ENCODE measurements around the gene LRMDA.

Gene LRMDA

DNA sequence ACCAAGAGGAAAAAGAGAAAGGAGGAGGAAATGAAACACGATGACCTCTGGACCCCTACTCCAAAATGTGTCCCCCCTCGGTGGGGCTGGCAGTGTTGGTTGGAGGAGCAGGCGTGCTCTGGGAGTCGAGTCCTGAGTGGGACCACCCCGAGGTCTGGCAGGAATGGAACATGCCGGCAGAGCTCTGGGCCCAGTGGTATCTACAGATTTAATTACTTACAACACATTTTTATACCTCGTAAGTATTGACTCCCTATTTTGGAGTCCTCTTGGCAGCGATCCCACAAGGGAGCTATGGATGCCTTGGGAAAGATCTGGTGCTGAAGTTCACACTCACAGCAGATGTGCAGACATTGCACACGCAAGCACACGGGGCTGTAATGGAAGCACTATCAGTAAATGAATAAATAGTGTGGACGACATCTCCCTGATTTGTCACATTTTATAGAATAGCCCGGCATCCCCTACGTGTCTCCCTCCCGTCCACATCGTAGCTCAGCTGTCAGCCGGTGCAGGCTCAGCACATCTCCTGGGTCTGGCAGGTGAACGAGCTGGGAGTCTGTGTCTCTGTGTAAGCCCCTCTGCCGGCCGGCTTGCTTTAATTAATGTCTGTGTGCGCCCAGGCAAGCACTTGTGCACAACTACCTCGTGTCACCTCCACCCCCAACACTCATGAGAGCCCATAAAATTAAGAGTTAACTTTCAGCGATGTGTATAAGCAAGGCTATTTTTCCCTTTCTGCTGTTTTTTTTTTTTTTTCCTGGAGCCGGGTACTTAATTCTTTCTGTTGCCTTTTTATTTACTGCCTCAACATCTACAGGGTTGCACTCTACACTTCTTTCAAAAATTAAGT lies 603.2 kb downstream of the LRMDA start:
- ATAC-seq (replicated peaks): no peak
- Mint-ChIP-seq H3K27ac (no peak overlapping the region), H3K9me3 (peaks cover 0 to 1% of the 10 kb centered on the region in 2 donors), H3K4me3 (no peak overlapping the region), H3K27me3 (peaks cover 0 to 27% of the 10 kb centered on the region in 2 donors), H3K36me3 (ENCODE audit: insufficient read depth) (no peaks in the 10 kb centered on the region), H3K4me1 (ENCODE audit: low read depth in 2 of 2) (no peaks in the 10 kb centered on the region)
- DNase-seq: no peak

GRCh38 chr10:76035206-76036110 lies 604.0 kb downstream of the LRMDA start:
- no peak overlapping the region for H3K4me3 Mint-ChIP-seq
- DNase-seq (no peak), ATAC-seq (replicated peaks) (no peak)
- H3K27me3 Mint-ChIP-seq: peaks cover 0 to 27% of the 10 kb centered on the region in 2 donors
- H3K9me3 Mint-ChIP-seq: peaks cover 0 to 1% of the 10 kb centered on the region in 2 donors
- H3K4me1 Mint-ChIP-seq (ENCODE audit: low read depth in 2 of 2): no peaks in the 10 kb centered on the region
- no peak overlapping the region for H3K27ac Mint-ChIP-seq
- H3K36me3 Mint-ChIP-seq (ENCODE audit: insufficient read depth): no peaks in the 10 kb centered on the region

- H3K9me3 Mint-ChIP-seq: peaks cover 0 to 1% of the 10 kb centered on the region in 2 donors
- no peak overlapping the region for H3K27ac Mint-ChIP-seq
- DNase-seq (peak in 2 of 3 experiments; percentile 0 to 7), ATAC-seq (replicated peaks) (no peak)
- H3K27me3 Mint-ChIP-seq: peaks cover 0 to 27% of the 10 kb centered on the region in 2 donors
- H3K4me3 Mint-ChIP-seq: no peak overlapping the region
- no peaks in the 10 kb centered on the region for H3K4me1 Mint-ChIP-seq (ENCODE audit: low read depth in 2 of 2)
- H3K36me3 Mint-ChIP-seq (ENCODE audit: insufficient read depth): no peaks in the 10 kb centered on the region
These were observed 604.9 kb downstream of the LRMDA start for GRCh38 chr10:76036111-76036940.

- no peaks in the 10 kb centered on the region for H3K36me3 Mint-ChIP-seq (ENCODE audit: insufficient read depth)
- peaks cover 0 to 23% of the 10 kb centered on the region in 2 donors for H3K27me3 Mint-ChIP-seq
- no peaks in the 10 kb centered on the region for H3K4me1 Mint-ChIP-seq (ENCODE audit: low read depth in 2 of 2)
- peaks cover 0 to 1% of the 10 kb centered on the region in 2 donors for H3K9me3 Mint-ChIP-seq
- no peak overlapping the region for H3K27ac Mint-ChIP-seq
- DNase-seq: no peak
- no peak for ATAC-seq (replicated peaks)
- H3K4me3 Mint-ChIP-seq: no peak overlapping the region
These were observed 605.5 kb downstream of the LRMDA start for GRCh38 chr10:76036962-76037361.

DNA sequence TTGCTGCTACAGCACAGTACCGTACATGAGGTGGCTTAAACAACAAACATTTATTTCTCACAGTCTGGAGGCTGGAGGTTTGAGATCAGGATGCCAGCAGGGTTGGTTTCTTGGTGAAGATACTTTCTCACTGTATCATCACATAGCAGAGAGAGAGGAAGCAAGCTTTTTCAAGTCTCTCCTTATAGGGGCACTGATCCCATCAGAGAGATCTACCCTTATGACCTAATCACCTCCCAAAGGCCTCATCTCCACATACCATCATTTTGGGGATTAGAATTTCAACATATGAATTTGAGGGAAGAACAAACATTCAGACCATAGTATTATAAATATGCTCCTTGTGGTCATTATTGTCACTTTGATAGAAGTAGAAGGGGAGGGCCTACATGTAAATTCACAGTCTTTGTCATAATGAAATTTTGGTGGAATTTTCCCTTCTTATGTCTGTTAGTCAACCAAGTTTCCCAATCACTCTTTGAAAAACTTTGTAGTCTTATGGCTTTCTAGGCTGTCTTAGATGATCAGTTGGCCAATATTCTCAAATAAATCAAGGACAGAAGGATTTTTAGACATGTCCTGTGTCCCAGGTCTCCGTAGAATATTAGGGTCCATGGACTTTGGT lies 606.2 kb downstream of the LRMDA start:
- DNase-seq: no peak
- H3K4me1 Mint-ChIP-seq (ENCODE audit: low read depth in 2 of 2): no peaks in the 10 kb centered on the region
- H3K36me3 Mint-ChIP-seq (ENCODE audit: insufficient read depth): no peaks in the 10 kb centered on the region
- no peak for ATAC-seq (replicated peaks)
- H3K4me3 Mint-ChIP-seq: no peak overlapping the region
- peaks cover 0 to 1% of the 10 kb centered on the region in 2 donors for H3K9me3 Mint-ChIP-seq
- no peak overlapping the region for H3K27ac Mint-ChIP-seq
- H3K27me3 Mint-ChIP-seq: peaks cover 0 to 16% of the 10 kb centered on the region in 2 donors

DNA sequence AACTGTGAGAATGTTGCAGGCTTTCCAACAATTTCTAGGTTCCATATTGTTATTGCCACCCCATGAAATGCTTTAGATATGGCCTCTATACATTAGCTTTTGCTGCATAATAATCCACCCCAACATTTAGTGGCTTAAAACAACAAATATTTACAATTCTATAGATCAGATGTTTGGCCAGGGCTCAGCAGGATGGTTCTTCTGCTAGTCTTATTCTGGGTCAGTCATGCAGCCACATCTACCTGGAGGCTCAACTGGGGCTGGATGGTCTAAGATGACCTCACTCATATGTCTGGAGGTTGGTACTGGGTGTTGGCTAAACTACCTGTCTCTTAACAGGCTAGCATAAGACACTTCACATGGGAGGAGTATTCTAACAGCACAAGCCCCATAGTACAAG lies 607.3 kb downstream of the LRMDA start:
- no peak overlapping the region for H3K4me3 Mint-ChIP-seq
- no peaks in the 10 kb centered on the region for H3K4me1 Mint-ChIP-seq (ENCODE audit: low read depth in 2 of 2)
- no peaks in the 10 kb centered on the region for H3K36me3 Mint-ChIP-seq (ENCODE audit: insufficient read depth)
- DNase-seq (no peak), ATAC-seq (replicated peaks) (no peak)
- H3K9me3 Mint-ChIP-seq: no peaks in the 10 kb centered on the region
- peaks cover 0 to 6% of the 10 kb centered on the region in 2 donors for H3K27me3 Mint-ChIP-seq
- no peak overlapping the region for H3K27ac Mint-ChIP-seq

GRCh38 chr10:76040107-76040829 lies 608.8 kb downstream of the LRMDA start:
- Mint-ChIP-seq H3K9me3 (no peaks in the 10 kb centered on the region), H3K4me3 (no peak overlapping the region), H3K27ac (no peak overlapping the region), H3K4me1 (ENCODE audit: low read depth in 2 of 2) (no peaks in the 10 kb centered on the region), H3K27me3 (no peaks in the 10 kb centered on the region), H3K36me3 (ENCODE audit: insufficient read depth) (no peaks in the 10 kb centered on the region)
- DNase-seq: no peak
- no peak for ATAC-seq (replicated peaks)

- DNase-seq: no peak
- H3K4me1 Mint-ChIP-seq (ENCODE audit: low read depth in 2 of 2): no peaks in the 10 kb centered on the region
- H3K27me3 Mint-ChIP-seq: no peaks in the 10 kb centered on the region
- H3K27ac Mint-ChIP-seq: no peak overlapping the region
- H3K36me3 Mint-ChIP-seq (ENCODE audit: insufficient read depth): no peaks in the 10 kb centered on the region
- ATAC-seq (replicated peaks): no peak
- no peak overlapping the region for H3K4me3 Mint-ChIP-seq
- H3K9me3 Mint-ChIP-seq: no peaks in the 10 kb centered on the region
These were observed 609.4 kb downstream of the LRMDA start for GRCh38 chr10:76040830-76041220.

DNA sequence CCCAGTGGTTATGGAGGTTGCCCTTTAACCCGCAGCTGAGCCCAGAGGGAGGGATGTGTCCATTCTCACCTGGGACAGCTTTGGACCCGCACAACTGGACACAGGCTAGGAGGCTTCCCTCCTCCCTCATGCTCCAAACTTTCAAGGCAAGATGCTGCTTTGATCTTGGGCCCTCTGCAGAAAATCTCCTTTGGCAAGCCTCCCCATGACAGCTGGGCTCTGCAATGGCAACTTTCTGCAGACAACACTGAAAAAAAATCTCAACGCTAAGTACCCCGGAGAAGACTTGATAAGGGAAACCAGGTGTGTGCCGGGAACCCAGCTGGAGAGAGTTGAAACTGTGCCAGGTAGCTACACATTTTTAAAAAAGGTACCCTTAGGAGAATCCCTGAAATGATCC lies 610.1 kb downstream of the LRMDA start:
- no peaks in the 10 kb centered on the region for H3K27me3 Mint-ChIP-seq
- DNase-seq (no peak), ATAC-seq (replicated peaks) (no peak)
- no peaks in the 10 kb centered on the region for H3K9me3 Mint-ChIP-seq
- H3K4me3 Mint-ChIP-seq: no peak overlapping the region
- H3K36me3 Mint-ChIP-seq (ENCODE audit: insufficient read depth): no peaks in the 10 kb centered on the region
- no peak overlapping the region for H3K27ac Mint-ChIP-seq
- no peaks in the 10 kb centered on the region for H3K4me1 Mint-ChIP-seq (ENCODE audit: low read depth in 2 of 2)

GRCh38 chr10:76043261-76043660 lies 611.8 kb downstream of the LRMDA start:
- H3K27ac Mint-ChIP-seq: no peak overlapping the region
- DNase-seq: no peak
- H3K9me3 Mint-ChIP-seq: peaks cover 0 to 1% of the 10 kb centered on the region in 2 donors
- no peak overlapping the region for H3K4me3 Mint-ChIP-seq
- no peak for ATAC-seq (replicated peaks)
- H3K36me3 Mint-ChIP-seq (ENCODE audit: insufficient read depth): no peaks in the 10 kb centered on the region
- no peaks in the 10 kb centered on the region for H3K27me3 Mint-ChIP-seq
- no peaks in the 10 kb centered on the region for H3K4me1 Mint-ChIP-seq (ENCODE audit: low read depth in 2 of 2)

DNA sequence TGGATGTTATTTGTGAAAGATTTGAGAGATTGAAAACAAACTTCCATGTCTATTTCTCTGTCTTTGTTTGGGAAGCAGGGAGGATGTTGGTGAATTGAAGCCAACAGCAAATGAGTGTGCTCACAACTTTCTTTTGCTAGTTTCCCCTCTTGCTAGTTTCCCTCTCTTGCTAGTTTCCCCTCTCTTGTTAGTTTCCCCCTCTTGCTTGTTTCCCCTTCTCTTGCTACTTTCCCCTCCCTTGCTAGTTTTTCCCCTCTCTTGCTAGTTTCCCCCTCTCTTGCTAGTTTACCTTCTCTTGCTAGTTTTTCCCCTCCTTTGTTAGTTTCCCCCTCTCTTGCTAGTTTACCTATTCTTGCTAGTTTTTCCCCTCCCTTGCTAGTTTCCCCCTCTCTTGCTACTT lies 613.3 kb downstream of the LRMDA start:
- Mint-ChIP-seq H3K36me3 (ENCODE audit: insufficient read depth) (no peaks in the 10 kb centered on the region), H3K4me1 (ENCODE audit: low read depth in 2 of 2) (no peaks in the 10 kb centered on the region), H3K4me3 (no peak overlapping the region), H3K9me3 (peaks cover 0 to 1% of the 10 kb centered on the region in 2 donors), H3K27me3 (no peaks in the 10 kb centered on the region), H3K27ac (no peak overlapping the region)
- no peak for DNase-seq
- no peak for ATAC-seq (replicated peaks)

- H3K9me3 Mint-ChIP-seq: peaks cover 0 to 1% of the 10 kb centered on the region in 2 donors
- H3K4me3 Mint-ChIP-seq: no peak overlapping the region
- H3K27me3 Mint-ChIP-seq: peaks cover 0 to 3% of the 10 kb centered on the region in 2 donors
- H3K4me1 Mint-ChIP-seq (ENCODE audit: low read depth in 2 of 2): no peaks in the 10 kb centered on the region
- ATAC-seq (replicated peaks) (no peak), DNase-seq (no peak)
- no peaks in the 10 kb centered on the region for H3K36me3 Mint-ChIP-seq (ENCODE audit: insufficient read depth)
- H3K27ac Mint-ChIP-seq: no peak overlapping the region
These were observed 613.8 kb downstream of the LRMDA start for GRCh38 chr10:76045174-76045573.
